ENCODE measurements around the gene STIM2.

STIM2 gene

GRCh38 chr4:26863512-26863911 lies 2.9 kb downstream of the STIM2 start:
- H3K9me3 ChIP-seq (ENCODE audit: insufficient read depth, low read depth, low read length), result no peaks in the 10 kb centered on the region
- peak overlapping the region; percentile 87 for H3K4me2 ChIP-seq (ENCODE audit: low read depth, low read length, poor library complexity, severe bottlenecking)
- H3K36me3 ChIP-seq (ENCODE audit: insufficient read depth, low read length), result no peaks in the 10 kb centered on the region
- no peak overlapping the region for H2AFZ ChIP-seq (ENCODE audit: low read length)
- TF ChIP-seq, protein P1, sequence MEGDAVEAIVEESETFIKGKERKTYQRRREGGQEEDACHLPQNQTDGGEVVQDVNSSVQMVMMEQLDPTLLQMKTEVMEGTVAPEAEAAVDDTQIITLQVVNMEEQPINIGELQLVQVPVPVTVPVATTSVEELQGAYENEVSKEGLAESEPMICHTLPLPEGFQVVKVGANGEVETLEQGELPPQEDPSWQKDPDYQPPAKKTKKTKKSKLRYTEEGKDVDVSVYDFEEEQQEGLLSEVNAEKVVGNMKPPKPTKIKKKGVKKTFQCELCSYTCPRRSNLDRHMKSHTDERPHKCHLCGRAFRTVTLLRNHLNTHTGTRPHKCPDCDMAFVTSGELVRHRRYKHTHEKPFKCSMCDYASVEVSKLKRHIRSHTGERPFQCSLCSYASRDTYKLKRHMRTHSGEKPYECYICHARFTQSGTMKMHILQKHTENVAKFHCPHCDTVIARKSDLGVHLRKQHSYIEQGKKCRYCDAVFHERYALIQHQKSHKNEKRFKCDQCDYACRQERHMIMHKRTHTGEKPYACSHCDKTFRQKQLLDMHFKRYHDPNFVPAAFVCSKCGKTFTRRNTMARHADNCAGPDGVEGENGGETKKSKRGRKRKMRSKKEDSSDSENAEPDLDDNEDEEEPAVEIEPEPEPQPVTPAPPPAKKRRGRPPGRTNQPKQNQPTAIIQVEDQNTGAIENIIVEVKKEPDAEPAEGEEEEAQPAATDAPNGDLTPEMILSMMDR (conservative IDR thresholded peaks at IDR 0.05; ENCODE audit: low read length), result no peak
- no peak for TF ChIP-seq EZH2phosphoT487 (IDR thresholded peaks at IDR 0.05; ENCODE audit: borderline replicate concordance)
- H3K9ac ChIP-seq (ENCODE audit: low read depth, low read length, poor library complexity, severe bottlenecking), result peak overlapping the region; percentile 19
- peaks cover 76% of the 10 kb centered on the region for H3K4me1 ChIP-seq (ENCODE audit: insufficient read depth, low read length, poor library complexity, severe bottlenecking)
- peaks cover 37% of the 10 kb centered on the region for H4K20me1 ChIP-seq (ENCODE audit: insufficient read depth, low read length, poor library complexity, severe bottlenecking)
- H3K9me2 ChIP-seq (replicated peaks; ENCODE audit: low read depth, low read length), result no peaks in the 10 kb centered on the region
- H3K79me2 ChIP-seq (ENCODE audit: insufficient read depth, low read length), result peaks cover 77% of the 10 kb centered on the region
- H3F3A ChIP-seq (ENCODE audit: low read depth), result peaks cover 4% of the 10 kb centered on the region; the same call in 1 of the 2 replicates
- no peaks in the 10 kb centered on the region for H3K27me3 ChIP-seq (ENCODE audit: insufficient read depth, low read length, poor library complexity, severe bottlenecking)
- peak overlapping the region; percentile 85 for H3K4me3 ChIP-seq (ENCODE audit: low read length, poor library complexity, severe bottlenecking)

GRCh38 chr4:26864899-26865298 lies 4.3 kb downstream of the STIM2 start:
- Histone ChIP-seq H3K4me1 (ENCODE audit: insufficient read depth, low read length, poor library complexity, severe bottlenecking) (peaks cover 70% of the 10 kb centered on the region), H3K4me3 (ENCODE audit: low read length, poor library complexity, severe bottlenecking) (peak overlapping the region; percentile 85), H3K36me3 (ENCODE audit: insufficient read depth, low read length) (no peaks in the 10 kb centered on the region), H3K27me3 (ENCODE audit: insufficient read depth, low read length, poor library complexity, severe bottlenecking) (no peaks in the 10 kb centered on the region), H3K9me3 (ENCODE audit: insufficient read depth, low read depth, low read length) (no peaks in the 10 kb centered on the region), H3K4me2 (ENCODE audit: low read depth, low read length, poor library complexity, severe bottlenecking) (peak overlapping the region; percentile 87), H3F3A (ENCODE audit: low read depth) (no peaks in the 10 kb centered on the region; the same call in 1 of the 2 replicates), H3K9ac (ENCODE audit: low read depth, low read length, poor library complexity, severe bottlenecking) (peak overlapping the region; percentile 11), H3K9me2 (replicated peaks; ENCODE audit: low read depth, low read length) (no peaks in the 10 kb centered on the region), H2AFZ (ENCODE audit: low read length) (no peak overlapping the region), H3K79me2 (ENCODE audit: insufficient read depth, low read length) (peaks cover 79% of the 10 kb centered on the region), H4K20me1 (ENCODE audit: insufficient read depth, low read length, poor library complexity, severe bottlenecking) (peaks cover 37% of the 10 kb centered on the region)
- TF ChIP-seq, protein P1 (conservative IDR thresholded peaks at IDR 0.05; ENCODE audit: low read length), result no peak
- TF ChIP-seq EZH2phosphoT487 (IDR thresholded peaks at IDR 0.05; ENCODE audit: borderline replicate concordance), result no peak

GRCh38 chr4:26866203-26866602 lies 5.6 kb downstream of the STIM2 start:
- Histone ChIP-seq H3K4me2 (ENCODE audit: low read depth, low read length, poor library complexity, severe bottlenecking) (peak overlapping the region; percentile 87), H3K9ac (ENCODE audit: low read depth, low read length, poor library complexity, severe bottlenecking) (no peak overlapping the region), H3K36me3 (ENCODE audit: insufficient read depth, low read length) (no peaks in the 10 kb centered on the region), H4K20me1 (ENCODE audit: insufficient read depth, low read length, poor library complexity, severe bottlenecking) (peaks cover 37% of the 10 kb centered on the region), H3K9me2 (replicated peaks; ENCODE audit: low read depth, low read length) (no peaks in the 10 kb centered on the region), H3K4me3 (ENCODE audit: low read length, poor library complexity, severe bottlenecking) (peak overlapping the region; percentile 85), H3K79me2 (ENCODE audit: insufficient read depth, low read length) (peaks cover 90% of the 10 kb centered on the region), H3K27me3 (ENCODE audit: insufficient read depth, low read length, poor library complexity, severe bottlenecking) (no peaks in the 10 kb centered on the region), H3K9me3 (ENCODE audit: insufficient read depth, low read depth, low read length) (no peaks in the 10 kb centered on the region), H3K4me1 (ENCODE audit: insufficient read depth, low read length, poor library complexity, severe bottlenecking) (peaks cover 75% of the 10 kb centered on the region), H3F3A (ENCODE audit: low read depth) (no peaks in the 10 kb centered on the region; the same call in 1 of the 2 replicates), H2AFZ (ENCODE audit: low read length) (no peak overlapping the region)
- TF ChIP-seq EZH2phosphoT487 (IDR thresholded peaks at IDR 0.05; ENCODE audit: borderline replicate concordance), result no peak
- TF ChIP-seq, protein P1 (conservative IDR thresholded peaks at IDR 0.05; ENCODE audit: low read length), result no peak
